Measurements from ENCODE around the gene LAMA3.

The LAMA3 gene

GRCh38 chr18:23894661-23895175 is 205.5 kb downstream of the LAMA3 start:
- no peak for TF ChIP-seq CTCF (IDR thresholded peaks at IDR 0.05; ENCODE audit: control insufficient read depth, extremely low read depth, insufficient read depth)
- no peak overlapping the region for H3K4me3 ChIP-seq (ENCODE audit: low read depth, low read length)
- no peak for DNase-seq (ENCODE audit: low read depth)

GRCh38 chr18:23897291-23897690 is 208.0 kb downstream of the LAMA3 start:
- H3K4me3 ChIP-seq (ENCODE audit: low read depth, low read length): no peak overlapping the region
- no peak for DNase-seq (ENCODE audit: low read depth)
- no peak for TF ChIP-seq CTCF (IDR thresholded peaks at IDR 0.05; ENCODE audit: control insufficient read depth, extremely low read depth, insufficient read depth)

- DNase-seq (ENCODE audit: low read depth): no peak
- H3K4me3 ChIP-seq (ENCODE audit: low read depth, low read length): no peak overlapping the region
- TF ChIP-seq CTCF (IDR thresholded peaks at IDR 0.05; ENCODE audit: control insufficient read depth, extremely low read depth, insufficient read depth): no peak
These were observed 208.5 kb downstream of the LAMA3 start for GRCh38 chr18:23897733-23898132.

- DNase-seq (ENCODE audit: low read depth): no peak
- no peak overlapping the region for H3K4me3 ChIP-seq (ENCODE audit: low read depth, low read length)
- TF ChIP-seq CTCF (IDR thresholded peaks at IDR 0.05; ENCODE audit: control insufficient read depth, extremely low read depth, insufficient read depth): no peak
These were observed 211.7 kb downstream of the LAMA3 start for GRCh38 chr18:23900994-23901393.

GRCh38 chr18:23902396-23902795 is 213.1 kb downstream of the LAMA3 start:
- peak; percentile 81 for DNase-seq (ENCODE audit: low read depth)
- H3K4me3 ChIP-seq (ENCODE audit: low read depth, low read length): no peak overlapping the region
- TF ChIP-seq CTCF (IDR thresholded peaks at IDR 0.05; ENCODE audit: control insufficient read depth, extremely low read depth, insufficient read depth): no peak

- no peak for TF ChIP-seq CTCF (IDR thresholded peaks at IDR 0.05; ENCODE audit: control insufficient read depth, extremely low read depth, insufficient read depth)
- no peak for DNase-seq (ENCODE audit: low read depth)
- H3K4me3 ChIP-seq (ENCODE audit: low read depth, low read length): no peak overlapping the region
These were observed 214.7 kb downstream of the LAMA3 start for GRCh38 chr18:23903971-23904370.

- TF ChIP-seq CTCF (IDR thresholded peaks at IDR 0.05; ENCODE audit: control insufficient read depth, extremely low read depth, insufficient read depth): no peak
- no peak for DNase-seq (ENCODE audit: low read depth)
- H3K4me3 ChIP-seq (ENCODE audit: low read depth, low read length): no peak overlapping the region
These were observed 217.4 kb downstream of the LAMA3 start for GRCh38 chr18:23906658-23907057.
